ENCODE measurements around the gene TMEM212. TPM values are rescaled to one million over a fixed set of nuclear protein-coding genes. Genes with fewer than 3 reads are reported as not detected.

The TMEM212 gene
- polyA plus RNA-seq, 1 donor (not counting 4 experiments of a cell fraction or from before 2014, with no cell fraction given): not detected

- Histone ChIP-seq H3K9me3 (ENCODE audit: control insufficient read depth, low read depth, low read length) (no peaks in the 10 kb centered on the region), H3K79me2 (ENCODE audit: control insufficient read depth, insufficient read depth, low read length) (no peaks in the 10 kb centered on the region), H3K4me1 (ENCODE audit: control insufficient read depth, extremely low read depth, insufficient read depth, low read length) (peaks cover 21% of the 10 kb centered on the region), H3K27ac (ENCODE audit: control insufficient read depth, insufficient read depth, low read length) (no peak overlapping the region), H3K4me2 (ENCODE audit: control insufficient read depth, extremely low read depth, insufficient read depth, low read depth, low read length) (peak overlapping the region; percentile 67), H3K9ac (ENCODE audit: control insufficient read depth, extremely low read depth, insufficient read depth, low read length) (no peak overlapping the region), H3K9me1 (ENCODE audit: control insufficient read depth, extremely low read depth, insufficient read depth, low read length) (no peaks in the 10 kb centered on the region), H4K20me1 (ENCODE audit: control insufficient read depth, extremely low read depth, insufficient read depth, low read length) (no peaks in the 10 kb centered on the region), H3K4me3 (ENCODE audit: control insufficient read depth in 2 of 3, extremely low read depth in 1 of 3, insufficient read depth in 2 of 3, low read depth in 1 of 3, low read length in 3 of 3) (no peak overlapping the region), H2AFZ (ENCODE audit: control insufficient read depth, low read length) (no peak overlapping the region), H3K36me3 (ENCODE audit: control insufficient read depth in 2 of 2, extremely low read depth in 1 of 2, insufficient read depth in 2 of 2, low read length in 2 of 2) (no peaks in the 10 kb centered on the region), H3K27me3 (ENCODE audit: control insufficient read depth, extremely low read depth, insufficient read depth, low read length) (no peaks in the 10 kb centered on the region)
- TF ChIP-seq EZH2 (IDR thresholded peaks at IDR 0.05; ENCODE audit: low read length): no peak
- DNase-seq (ENCODE audit: low read depth, low spot score) (no peak), FAIRE-seq (no peak)
- dilution Hi-C loops (cut with MboI; ENCODE audit: extremely low pct_ligation_motif_present, low sequenced_read_pairs): no loop called here
These were observed 32.8 kb downstream of the TMEM212 start for GRCh38 chr3:171875923-171876412.

DNA sequence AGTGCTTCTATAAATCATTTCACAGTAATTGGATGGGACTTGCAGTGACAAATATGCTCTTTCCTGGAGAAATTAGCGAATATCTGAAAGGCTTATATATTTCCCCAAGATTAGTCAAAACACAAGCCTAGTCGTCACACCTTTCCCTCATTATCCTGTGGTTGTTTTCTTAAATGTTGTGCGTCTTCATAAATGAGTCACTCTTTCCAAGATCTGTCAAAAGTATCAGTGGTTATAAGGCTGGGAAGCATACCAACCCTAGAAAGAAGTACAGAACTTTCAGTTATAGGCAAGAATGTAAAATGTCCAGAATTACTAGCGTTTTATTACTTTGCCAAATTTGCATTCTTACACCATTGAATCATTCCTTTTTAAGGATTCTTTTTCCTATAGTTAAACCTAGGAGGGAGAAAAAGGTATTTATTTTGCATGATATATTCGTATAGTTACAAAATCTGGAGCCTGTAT, 33.6 kb downstream of the TMEM212 start:
- H3K4me3 ChIP-seq (ENCODE audit: control insufficient read depth in 2 of 3, extremely low read depth in 1 of 3, insufficient read depth in 2 of 3, low read depth in 1 of 3, low read length in 3 of 3): no peak overlapping the region
- no peaks in the 10 kb centered on the region for H3K36me3 ChIP-seq (ENCODE audit: control insufficient read depth in 2 of 2, extremely low read depth in 1 of 2, insufficient read depth in 2 of 2, low read length in 2 of 2)
- no peak overlapping the region for H3K9ac ChIP-seq (ENCODE audit: control insufficient read depth, extremely low read depth, insufficient read depth, low read length)
- DNase-seq (ENCODE audit: low read depth, low spot score) (peak; percentile 77), FAIRE-seq (peak; percentile 79)
- H3K4me1 ChIP-seq (ENCODE audit: control insufficient read depth, extremely low read depth, insufficient read depth, low read length): peaks cover 21% of the 10 kb centered on the region
- H3K9me1 ChIP-seq (ENCODE audit: control insufficient read depth, extremely low read depth, insufficient read depth, low read length): no peaks in the 10 kb centered on the region
- H2AFZ ChIP-seq (ENCODE audit: control insufficient read depth, low read length): no peak overlapping the region
- no peaks in the 10 kb centered on the region for H3K79me2 ChIP-seq (ENCODE audit: control insufficient read depth, insufficient read depth, low read length)
- peak overlapping the region; percentile 67 for H3K4me2 ChIP-seq (ENCODE audit: control insufficient read depth, extremely low read depth, insufficient read depth, low read depth, low read length)
- no peaks in the 10 kb centered on the region for H3K9me3 ChIP-seq (ENCODE audit: control insufficient read depth, low read depth, low read length)
- TF ChIP-seq EZH2 (IDR thresholded peaks at IDR 0.05; ENCODE audit: low read length): no peak
- TF ChIP-seq, protein P1, sequence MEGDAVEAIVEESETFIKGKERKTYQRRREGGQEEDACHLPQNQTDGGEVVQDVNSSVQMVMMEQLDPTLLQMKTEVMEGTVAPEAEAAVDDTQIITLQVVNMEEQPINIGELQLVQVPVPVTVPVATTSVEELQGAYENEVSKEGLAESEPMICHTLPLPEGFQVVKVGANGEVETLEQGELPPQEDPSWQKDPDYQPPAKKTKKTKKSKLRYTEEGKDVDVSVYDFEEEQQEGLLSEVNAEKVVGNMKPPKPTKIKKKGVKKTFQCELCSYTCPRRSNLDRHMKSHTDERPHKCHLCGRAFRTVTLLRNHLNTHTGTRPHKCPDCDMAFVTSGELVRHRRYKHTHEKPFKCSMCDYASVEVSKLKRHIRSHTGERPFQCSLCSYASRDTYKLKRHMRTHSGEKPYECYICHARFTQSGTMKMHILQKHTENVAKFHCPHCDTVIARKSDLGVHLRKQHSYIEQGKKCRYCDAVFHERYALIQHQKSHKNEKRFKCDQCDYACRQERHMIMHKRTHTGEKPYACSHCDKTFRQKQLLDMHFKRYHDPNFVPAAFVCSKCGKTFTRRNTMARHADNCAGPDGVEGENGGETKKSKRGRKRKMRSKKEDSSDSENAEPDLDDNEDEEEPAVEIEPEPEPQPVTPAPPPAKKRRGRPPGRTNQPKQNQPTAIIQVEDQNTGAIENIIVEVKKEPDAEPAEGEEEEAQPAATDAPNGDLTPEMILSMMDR (optimal IDR thresholded peaks at IDR 0.05 in 1 of 3, IDR thresholded peaks at IDR 0.05 in 1 of 3, conservative IDR thresholded peaks at IDR 0.05 in 1 of 3; ENCODE audit: extremely low read depth in 1 of 3, insufficient read depth in 2 of 3, low read length in 3 of 3): no peak
- no peaks in the 10 kb centered on the region for H4K20me1 ChIP-seq (ENCODE audit: control insufficient read depth, extremely low read depth, insufficient read depth, low read length)
- H3K27me3 ChIP-seq (ENCODE audit: control insufficient read depth, extremely low read depth, insufficient read depth, low read length): no peaks in the 10 kb centered on the region
- dilution Hi-C loops (cut with MboI; ENCODE audit: extremely low pct_ligation_motif_present, low sequenced_read_pairs): no loop called here
- peak overlapping the region; percentile 44 for H3K27ac ChIP-seq (ENCODE audit: control insufficient read depth, insufficient read depth, low read length)
